Stimulated activated CD8-positive, alpha-beta memory T cell treated with anti-CD3 and anti-CD28 coated beads, Interleukin-15, amount 100 ng/mL, for 24 hours (primary cell): ENCODE measurements around the gene CAD.

ENCODE experiments used
- DNase-seq: peaks from one replicate; pipeline ENCODE4 v3.0.0-alpha.2; 2020; ENCODE audit warnings: low read depth

Gene CAD

DNA sequence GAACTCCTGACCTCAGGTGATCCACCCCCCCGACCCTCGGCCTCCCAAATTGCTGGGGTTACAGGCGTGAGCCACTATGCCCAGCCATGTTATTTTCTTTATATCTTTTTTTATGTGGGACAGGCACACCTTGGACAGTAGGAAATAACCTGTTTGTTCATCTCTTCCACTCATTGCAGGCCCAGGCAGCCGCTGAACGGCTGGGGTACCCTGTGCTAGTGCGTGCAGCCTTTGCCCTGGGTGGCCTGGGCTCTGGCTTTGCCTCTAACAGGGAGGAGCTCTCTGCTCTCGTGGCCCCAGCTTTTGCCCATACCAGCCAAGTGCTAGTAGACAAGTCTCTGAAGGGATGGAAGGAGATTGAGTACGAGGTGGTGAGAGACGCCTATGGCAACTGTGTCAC lies 8.4 kb downstream of the CAD start:
- DNase-seq: no peak

GRCh38 chr2:27227501-27227900 lies 10.3 kb downstream of the CAD start:
- no peak for DNase-seq

- no peak for DNase-seq
These were observed 14.8 kb downstream of the CAD start for GRCh38 chr2:27231921-27232320.

DNA sequence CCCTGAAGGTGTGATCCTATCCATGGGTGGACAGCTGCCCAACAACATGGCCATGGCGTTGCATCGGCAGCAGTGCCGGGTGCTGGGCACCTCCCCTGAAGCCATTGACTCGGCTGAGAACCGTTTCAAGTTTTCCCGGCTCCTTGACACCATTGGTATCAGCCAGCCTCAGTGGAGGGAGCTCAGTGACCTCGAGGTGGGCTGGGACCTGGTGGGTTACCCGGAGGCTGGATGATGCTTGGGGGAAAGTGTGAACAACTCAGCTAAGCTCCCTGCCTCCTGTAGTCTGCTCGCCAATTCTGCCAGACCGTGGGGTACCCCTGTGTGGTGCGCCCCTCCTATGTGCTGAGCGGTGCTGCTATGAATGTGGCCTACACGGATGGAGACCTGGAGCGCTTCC lies 16.2 kb downstream of the CAD start:
- DNase-seq: no peak

GRCh38 chr2:27236136-27236535 lies 19.0 kb downstream of the CAD start:
- no peak for DNase-seq

DNA sequence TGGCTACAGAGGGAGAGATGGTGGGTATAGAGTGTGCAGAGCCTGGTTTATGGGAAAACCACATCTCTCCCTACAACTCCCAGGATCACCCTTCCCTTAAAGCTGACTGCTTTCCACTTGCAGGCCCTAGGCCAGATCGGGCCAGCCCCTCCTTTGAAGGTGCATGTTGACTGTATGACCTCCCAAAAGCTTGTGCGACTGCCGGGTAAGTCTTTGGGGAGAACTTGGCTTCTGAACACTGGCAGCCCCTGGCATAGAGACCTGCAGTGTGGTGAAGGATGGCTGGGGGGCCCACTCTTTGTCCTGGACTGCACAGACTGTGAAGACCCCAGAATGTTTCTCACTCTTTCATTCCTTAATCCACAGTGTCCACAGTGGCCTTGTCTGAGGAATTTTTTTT lies 19.5 kb downstream of the CAD start:
- DNase-seq: no peak

DNA sequence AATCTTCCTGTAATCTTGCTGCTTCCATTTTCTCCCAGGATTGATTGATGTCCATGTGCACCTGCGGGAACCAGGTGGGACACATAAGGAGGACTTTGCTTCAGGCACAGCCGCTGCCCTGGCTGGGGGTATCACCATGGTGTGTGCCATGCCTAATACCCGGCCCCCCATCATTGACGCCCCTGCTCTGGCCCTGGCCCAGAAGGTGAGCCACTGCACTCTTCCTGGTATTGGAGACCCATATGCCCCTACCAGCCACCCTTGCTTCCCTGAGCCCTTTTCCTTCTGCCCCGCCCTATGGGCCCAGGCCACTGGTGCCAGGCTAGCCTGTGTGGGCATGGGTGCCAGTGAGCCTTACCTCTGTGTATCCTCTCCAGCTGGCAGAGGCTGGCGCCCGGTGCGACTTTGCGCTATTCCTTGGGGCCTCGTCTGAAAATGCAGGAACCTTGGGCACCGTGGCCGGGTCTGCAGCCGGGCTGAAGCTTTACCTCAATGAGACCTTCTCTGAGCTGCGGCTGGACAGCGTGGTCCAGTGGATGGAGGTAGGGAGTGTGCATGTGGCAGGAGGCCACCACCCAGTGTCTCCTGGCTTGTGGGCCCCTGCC lies 20.3 kb downstream of the CAD start:
- DNase-seq: no peak

GRCh38 chr2:27238976-27239375 lies 21.8 kb downstream of the CAD start:
- DNase-seq: no peak

- DNase-seq: no peak
These were observed 23.2 kb downstream of the CAD start for GRCh38 chr2:27240406-27240805.

DNA sequence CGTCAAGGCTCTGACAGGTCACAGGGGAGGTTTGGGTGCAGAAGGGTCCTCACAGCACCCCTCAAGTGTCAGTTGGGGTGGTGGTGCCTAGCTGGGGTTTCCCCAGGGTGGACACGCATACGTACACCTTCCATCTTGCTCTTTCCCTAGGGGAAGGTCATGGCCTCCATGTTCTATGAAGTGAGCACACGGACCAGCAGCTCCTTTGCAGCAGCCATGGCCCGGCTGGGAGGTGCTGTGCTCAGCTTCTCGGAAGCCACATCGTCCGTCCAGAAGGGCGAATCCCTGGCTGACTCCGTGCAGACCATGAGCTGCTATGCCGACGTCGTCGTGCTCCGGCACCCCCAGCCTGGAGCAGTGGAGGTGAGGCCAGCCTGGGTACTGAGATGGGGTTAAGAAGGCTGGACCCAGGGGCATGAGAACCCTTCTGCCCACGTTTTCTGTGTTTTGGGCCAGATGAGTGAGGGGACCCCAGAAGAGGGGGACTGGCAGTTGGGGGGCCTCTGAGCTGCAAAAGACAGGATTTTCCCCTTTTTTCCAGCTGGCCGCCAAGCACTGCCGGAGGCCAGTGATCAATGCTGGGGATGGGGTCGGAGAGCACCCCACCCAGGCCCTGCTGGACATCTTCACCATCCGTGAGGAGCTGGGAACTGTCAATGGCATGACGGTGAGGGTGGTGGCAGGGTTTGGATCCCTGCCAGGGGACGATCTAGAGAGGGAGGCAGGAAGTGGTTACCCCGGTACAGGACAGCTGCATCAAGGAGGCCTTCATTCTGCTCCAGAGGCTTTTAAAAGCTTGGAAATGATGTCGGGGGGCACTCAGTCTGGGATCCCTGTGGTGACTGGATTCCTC lies 24.8 kb downstream of the CAD start:
- DNase-seq: no peak

DNA sequence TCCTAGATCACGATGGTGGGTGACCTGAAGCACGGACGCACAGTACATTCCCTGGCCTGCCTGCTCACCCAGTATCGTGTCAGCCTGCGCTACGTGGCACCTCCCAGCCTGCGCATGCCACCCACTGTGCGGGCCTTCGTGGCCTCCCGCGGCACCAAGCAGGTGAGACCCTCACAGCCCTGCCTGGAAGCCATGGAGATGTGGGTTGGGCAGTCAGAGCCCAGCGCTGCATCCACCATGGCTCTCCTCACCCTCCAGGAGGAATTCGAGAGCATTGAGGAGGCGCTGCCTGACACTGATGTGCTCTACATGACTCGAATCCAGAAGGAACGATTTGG lies 25.4 kb downstream of the CAD start:
- no peak for DNase-seq

DNA sequence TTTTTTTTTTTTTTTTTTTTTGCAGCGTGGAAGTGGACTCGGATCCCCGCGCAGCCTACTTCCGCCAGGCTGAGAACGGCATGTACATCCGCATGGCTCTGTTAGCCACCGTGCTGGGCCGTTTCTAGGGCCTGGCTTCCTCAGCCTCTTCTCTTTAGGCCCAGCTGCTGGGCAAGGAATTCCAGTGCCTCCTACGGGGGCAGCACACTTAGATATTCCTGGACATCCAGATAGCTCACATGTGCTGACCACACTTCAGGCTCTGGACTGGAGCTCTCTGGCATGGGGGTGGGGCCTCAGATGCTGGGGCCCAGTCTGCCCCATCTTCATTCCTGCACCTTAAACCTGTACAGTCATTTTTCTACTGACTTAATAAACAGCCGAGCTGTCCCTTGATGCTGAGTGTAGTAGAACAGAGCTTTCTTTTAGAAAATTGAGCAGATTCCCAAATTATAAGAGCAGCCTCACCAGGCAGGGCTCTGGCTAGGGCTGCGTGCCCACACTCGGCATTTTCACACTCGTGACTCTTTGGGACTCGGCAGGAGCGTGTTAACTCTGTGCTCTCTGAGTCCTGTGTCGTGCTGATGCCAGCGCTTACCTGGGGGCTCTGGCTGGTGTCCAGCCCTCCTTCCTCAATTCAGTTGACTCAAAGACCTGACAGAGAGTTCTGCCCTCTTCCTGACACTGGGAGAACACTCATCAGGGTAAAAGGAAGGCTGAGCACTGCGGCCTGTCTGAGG lies 26.4 kb downstream of the CAD start:
- DNase-seq: no peak

DNA sequence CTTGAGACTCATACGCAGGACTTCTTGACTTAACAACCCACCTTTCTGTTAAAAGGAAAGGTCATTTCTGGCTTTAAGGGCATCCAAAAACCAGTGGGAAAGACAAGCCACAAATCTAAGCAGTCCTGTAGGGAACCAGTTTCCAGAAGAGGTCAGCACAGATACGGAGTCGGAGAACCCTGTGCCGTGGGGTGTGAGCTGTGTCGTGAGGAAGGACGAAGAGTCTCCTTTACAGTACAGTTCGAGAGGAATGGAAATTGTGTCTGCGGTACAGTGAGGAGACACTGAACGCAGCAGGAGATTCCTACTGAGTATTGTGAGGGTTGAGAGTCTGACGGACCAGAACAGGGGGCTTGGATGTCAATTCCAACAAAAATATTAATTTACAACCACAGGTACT lies 27.9 kb downstream of the CAD start:
- no peak for DNase-seq

- no peak for DNase-seq
These were observed 28.5 kb downstream of the CAD start for GRCh38 chr2:27245626-27246025.

DNA sequence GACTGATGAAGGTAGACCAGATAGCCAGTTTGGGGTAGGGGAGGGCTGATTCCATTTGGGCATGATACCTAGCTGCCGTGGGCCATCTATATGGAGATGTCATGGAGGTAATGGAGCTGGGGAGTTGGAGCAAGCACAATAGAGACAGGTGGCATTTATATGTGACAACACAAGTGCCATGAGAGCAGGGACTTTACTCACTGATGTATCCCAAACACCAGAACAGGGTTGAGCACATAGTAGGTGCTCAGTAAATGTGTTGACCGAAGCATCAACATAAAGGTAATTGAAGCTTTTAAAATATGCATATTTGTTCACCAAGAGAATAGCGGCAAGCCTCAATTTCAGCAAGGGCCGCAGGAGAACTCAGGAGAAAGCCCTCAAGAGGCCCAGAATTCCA lies 30.7 kb downstream of the CAD start:
- DNase-seq: no peak

DNA sequence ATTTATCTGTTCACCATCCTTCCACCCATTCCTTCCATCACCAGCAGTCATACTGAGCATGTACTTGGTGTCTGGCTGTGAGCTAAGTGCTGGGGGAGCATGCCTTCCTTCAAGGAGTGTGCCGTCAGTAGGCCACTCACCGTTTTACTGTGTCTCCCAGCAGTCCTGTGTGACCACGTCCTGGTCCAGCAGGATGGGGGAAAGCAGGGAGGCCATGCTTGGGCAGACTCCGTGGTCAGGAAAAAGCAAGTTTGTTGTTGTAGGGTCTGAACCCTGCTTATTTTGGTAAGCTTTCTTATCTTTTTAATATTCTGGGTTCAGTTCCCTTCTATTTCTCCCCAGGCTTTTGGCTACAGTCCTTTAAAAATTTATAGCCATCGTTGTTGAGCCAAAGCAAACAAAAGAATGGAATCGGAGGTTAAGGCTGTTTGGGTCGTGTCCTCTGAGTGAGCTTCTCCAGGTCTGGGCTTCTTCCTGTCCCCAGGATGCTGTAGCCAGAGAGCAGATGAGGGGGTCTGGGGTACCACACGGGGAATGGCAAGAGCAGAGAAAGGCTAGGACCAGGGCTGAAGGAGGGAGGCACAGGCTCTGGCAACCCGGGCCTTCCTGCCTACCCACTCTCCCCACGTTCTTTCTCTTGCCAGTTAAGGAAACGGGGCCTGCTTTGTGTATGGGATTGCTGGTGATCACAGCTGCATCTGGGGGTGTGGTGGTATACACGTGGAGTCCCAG lies 32.2 kb downstream of the CAD start:
- DNase-seq: no peak

DNA sequence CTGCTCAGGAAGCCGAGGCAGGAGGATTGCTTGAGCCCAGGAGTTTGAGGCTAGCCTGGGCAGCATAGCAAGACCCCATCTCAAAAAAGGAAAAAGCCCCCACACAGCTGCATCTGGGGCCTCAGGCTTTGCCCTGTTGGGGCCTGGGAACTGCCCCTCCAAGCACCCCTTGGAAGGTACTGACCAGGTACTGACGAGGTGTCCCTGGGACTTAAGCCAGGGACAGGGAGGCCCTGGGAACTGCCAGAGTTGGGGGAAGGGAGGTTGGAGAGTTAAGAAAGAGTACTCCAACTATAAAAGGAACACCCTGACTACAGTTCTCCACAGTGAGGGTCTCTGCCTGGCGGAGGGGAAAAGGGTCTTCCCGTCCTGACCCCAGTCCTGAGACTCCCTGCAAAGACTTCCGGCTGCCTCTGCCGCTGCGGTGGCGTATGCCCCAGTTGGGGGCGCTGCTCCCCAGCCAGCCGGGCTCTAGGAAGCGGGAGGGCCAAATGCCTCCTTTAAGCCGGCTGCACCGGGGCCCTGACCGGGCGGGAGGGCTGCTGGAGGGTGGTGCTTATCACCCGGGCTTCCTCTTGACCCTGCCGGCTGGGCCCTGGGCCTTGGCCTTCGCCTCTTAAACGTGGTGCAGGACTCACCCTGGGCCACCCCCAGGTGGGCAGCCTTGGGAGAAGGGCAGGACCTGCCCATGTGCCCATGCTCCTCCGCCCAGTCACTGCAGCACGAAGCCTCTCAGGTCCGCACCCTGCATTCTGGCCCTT lies 32.9 kb downstream of the CAD start:
- DNase-seq: no peak

GRCh38 chr2:27250652-27251379 lies 33.6 kb downstream of the CAD start:
- no peak for DNase-seq

- DNase-seq: no peak
These were observed 34.6 kb downstream of the CAD start for GRCh38 chr2:27251766-27252165.

GRCh38 chr2:27255187-27255586 lies 38.0 kb downstream of the CAD start:
- no peak for DNase-seq

GRCh38 chr2:27255660-27256059 lies 38.5 kb downstream of the CAD start:
- DNase-seq: no peak
